ENCODE measurements around the gene MYO1H.
A peak's percentile ranks its signal among the peaks of the same experiment; 100 is the strongest.

DNA sequence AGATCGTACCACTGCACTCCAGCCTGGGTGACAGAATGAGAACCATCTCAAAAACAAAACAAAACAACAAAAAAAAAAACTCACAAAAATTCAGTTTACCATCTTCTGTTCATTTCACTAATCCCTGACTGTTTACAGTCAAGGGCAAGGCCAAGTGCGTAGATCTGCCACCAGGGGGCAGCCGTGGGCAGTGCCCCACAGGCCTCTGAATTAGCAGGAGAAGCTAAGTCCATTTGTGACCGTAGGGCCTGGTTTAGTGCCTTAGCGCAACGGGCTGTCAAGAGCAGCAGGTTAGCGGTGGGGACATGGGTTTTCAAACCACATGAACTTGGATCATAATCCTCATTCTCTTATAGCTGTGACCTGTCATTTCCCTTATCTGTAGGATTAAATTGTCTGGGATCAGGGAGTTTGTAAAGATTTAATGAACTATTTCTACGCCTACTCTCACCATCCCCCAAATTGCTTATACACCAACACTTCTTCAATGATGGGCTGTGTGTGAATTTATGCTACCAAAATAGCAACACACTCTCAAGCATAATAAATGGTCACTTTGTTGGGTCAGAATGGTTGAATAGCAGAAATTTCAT, 80.4 kb downstream of the MYO1H start:
- TF ChIP-seq, protein P1, sequence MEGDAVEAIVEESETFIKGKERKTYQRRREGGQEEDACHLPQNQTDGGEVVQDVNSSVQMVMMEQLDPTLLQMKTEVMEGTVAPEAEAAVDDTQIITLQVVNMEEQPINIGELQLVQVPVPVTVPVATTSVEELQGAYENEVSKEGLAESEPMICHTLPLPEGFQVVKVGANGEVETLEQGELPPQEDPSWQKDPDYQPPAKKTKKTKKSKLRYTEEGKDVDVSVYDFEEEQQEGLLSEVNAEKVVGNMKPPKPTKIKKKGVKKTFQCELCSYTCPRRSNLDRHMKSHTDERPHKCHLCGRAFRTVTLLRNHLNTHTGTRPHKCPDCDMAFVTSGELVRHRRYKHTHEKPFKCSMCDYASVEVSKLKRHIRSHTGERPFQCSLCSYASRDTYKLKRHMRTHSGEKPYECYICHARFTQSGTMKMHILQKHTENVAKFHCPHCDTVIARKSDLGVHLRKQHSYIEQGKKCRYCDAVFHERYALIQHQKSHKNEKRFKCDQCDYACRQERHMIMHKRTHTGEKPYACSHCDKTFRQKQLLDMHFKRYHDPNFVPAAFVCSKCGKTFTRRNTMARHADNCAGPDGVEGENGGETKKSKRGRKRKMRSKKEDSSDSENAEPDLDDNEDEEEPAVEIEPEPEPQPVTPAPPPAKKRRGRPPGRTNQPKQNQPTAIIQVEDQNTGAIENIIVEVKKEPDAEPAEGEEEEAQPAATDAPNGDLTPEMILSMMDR (IDR thresholded peaks at IDR 0.05; ENCODE audit: low read length) = peak; percentile 68
- TF ChIP-seq EZH2 (IDR thresholded peaks at IDR 0.05; ENCODE audit: borderline replicate concordance, low read length) = no peak
